Loucy (cell line): ENCODE data around the gene C2orf92.

Experiments used
- H2AFZ ChIP-seq: fragments of 200-600 bp; sonication (generic); 2 replicates; pipeline ENCODE4 v1.6.0; 2016; ENCODE audit warnings: antibody characterized with exemption, mild to moderate bottlenecking, low read length, moderate library complexity
- H3F3A ChIP-seq: fragments of 200-600 bp; 2 replicates; pipeline ENCODE4 v1.6.0; 2016; ENCODE audit warnings: antibody characterized with exemption, low read depth, mild to moderate bottlenecking
- H3K27me3 ChIP-seq: fragments of 200-600 bp; sonication (generic); 2 replicates; pipeline ENCODE4 v1.6.1; 2014; ENCODE audit warnings: low read length, mild to moderate bottlenecking; ENCODE audit not compliant: insufficient read depth, poor library complexity, severe bottlenecking
- H3K36me3 ChIP-seq: fragments of 200-600 bp; sonication (generic); 2 replicates; pipeline ENCODE4 v1.6.1; 2016; ENCODE audit warnings: low read length; ENCODE audit not compliant: insufficient read depth
- H3K4me1 ChIP-seq: fragments of 200-600 bp; sonication (generic); 2 replicates; pipeline ENCODE4 v1.5.1; 2014; ENCODE audit warnings: low read length, mild to moderate bottlenecking; ENCODE audit not compliant: insufficient read depth, poor library complexity, severe bottlenecking
- H3K4me2 ChIP-seq: fragments of 200-600 bp; sonication (generic); 2 replicates; pipeline ENCODE4 v1.6.0; 2014; ENCODE audit warnings: antibody characterized with exemption, low read length, low read depth, mild to moderate bottlenecking; ENCODE audit not compliant: poor library complexity, severe bottlenecking
- H3K4me3 ChIP-seq: fragments of 200-600 bp; sonication (generic); 2 replicates; pipeline ENCODE4 v1.5.1; 2014; ENCODE audit warnings: low read length, mild to moderate bottlenecking, mixed read lengths; ENCODE audit not compliant: poor library complexity, severe bottlenecking
- H3K79me2 ChIP-seq: fragments of 200-600 bp; sonication (generic); 2 replicates; pipeline ENCODE4 v1.6.1; 2014; ENCODE audit warnings: low read length; ENCODE audit not compliant: insufficient read depth
- H3K9ac ChIP-seq: fragments of 200-600 bp; sonication (generic); 2 replicates; pipeline ENCODE4 v1.6.0; 2014; ENCODE audit warnings: mild to moderate bottlenecking, low read depth, low read length, moderate library complexity; ENCODE audit not compliant: poor library complexity, severe bottlenecking
- H3K9me2 ChIP-seq: fragments of 200-600 bp; sonication (generic); replicated peaks from 2 replicates; pipeline ENCODE4 v1.6.1; 2016; ENCODE audit warnings: low read depth, low read length, mixed read lengths
- H3K9me3 ChIP-seq: fragments of 200-600 bp; sonication (generic); 2 replicates; pipeline ENCODE4 v1.6.1; 2014; ENCODE audit warnings: mild to moderate bottlenecking, antibody characterized with exemption, low read length, low read depth; ENCODE audit not compliant: insufficient read depth
- H4K20me1 ChIP-seq: fragments of 200-600 bp; sonication (generic); 2 replicates; pipeline ENCODE4 v1.6.0; 2014; ENCODE audit warnings: antibody characterized with exemption, low read length, mild to moderate bottlenecking; ENCODE audit not compliant: insufficient read depth, poor library complexity, severe bottlenecking
- EZH2phosphoT487 ChIP-seq: fragments of 200-600 bp; IDR thresholded peaks from 2 replicates; pipeline ENCODE4 v1.6.1; 2018; ENCODE audit warnings: antibody characterized with exemption, mild to moderate bottlenecking, moderate library complexity, borderline replicate concordance
- TF ChIP-seq, protein P1 (sequence below): fragments of 200-600 bp; sonication (generic); conservative IDR thresholded peaks from 2 replicates; pipeline ENCODE4 v1.5.1; 2014; ENCODE audit warnings: mild to moderate bottlenecking, antibody characterized with exemption, low read length

C2orf92 gene

DNA sequence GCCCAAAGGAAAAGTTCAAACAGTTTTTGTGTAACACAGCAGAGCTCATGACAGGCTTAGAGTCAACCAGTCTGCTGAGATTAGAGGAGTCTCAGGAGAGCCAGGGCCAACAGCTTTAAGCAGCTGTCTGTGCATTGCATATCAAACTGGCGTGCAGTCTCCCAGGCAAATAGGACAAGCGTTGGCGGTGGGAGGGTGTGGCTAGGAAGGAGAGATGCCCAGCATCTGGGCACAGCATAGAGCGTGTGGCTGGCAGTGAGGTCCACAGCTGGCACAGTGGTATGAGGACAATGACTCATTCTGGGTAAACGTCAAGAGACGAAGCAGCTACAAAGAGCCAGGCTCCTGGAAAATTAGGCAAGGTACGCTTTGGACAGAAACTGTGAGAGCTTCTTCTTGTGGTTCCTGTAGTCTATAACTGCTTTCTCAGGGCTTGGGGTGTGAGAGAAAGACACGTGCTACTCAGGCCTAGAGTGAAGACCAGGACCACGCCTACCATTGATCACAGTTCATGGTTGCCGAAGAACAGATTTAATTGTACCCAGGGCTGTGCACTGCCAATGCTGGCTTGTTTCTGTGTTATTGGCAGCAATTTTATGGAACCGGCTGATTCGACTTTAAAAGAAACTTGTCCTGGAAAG lies 58.7 kb downstream of the C2orf92 start:
- Histone ChIP-seq H3K27me3 (no peaks in the 10 kb centered on the region), H3K4me3 (no peak overlapping the region), H3K4me1 (peaks cover 4% of the 10 kb centered on the region), H2AFZ (no peak overlapping the region), H3K9ac (no peak overlapping the region), H3K79me2 (peaks cover 96% of the 10 kb centered on the region), H4K20me1 (peaks cover 78% of the 10 kb centered on the region), H3K4me2 (no peak overlapping the region), H3K36me3 (peaks cover 96% of the 10 kb centered on the region), H3K9me3 (no peaks in the 10 kb centered on the region), H3K9me2 (no peaks in the 10 kb centered on the region), H3F3A (no peaks in the 10 kb centered on the region)
- TF ChIP-seq EZH2phosphoT487: no peak
- TF ChIP-seq, protein P1, sequence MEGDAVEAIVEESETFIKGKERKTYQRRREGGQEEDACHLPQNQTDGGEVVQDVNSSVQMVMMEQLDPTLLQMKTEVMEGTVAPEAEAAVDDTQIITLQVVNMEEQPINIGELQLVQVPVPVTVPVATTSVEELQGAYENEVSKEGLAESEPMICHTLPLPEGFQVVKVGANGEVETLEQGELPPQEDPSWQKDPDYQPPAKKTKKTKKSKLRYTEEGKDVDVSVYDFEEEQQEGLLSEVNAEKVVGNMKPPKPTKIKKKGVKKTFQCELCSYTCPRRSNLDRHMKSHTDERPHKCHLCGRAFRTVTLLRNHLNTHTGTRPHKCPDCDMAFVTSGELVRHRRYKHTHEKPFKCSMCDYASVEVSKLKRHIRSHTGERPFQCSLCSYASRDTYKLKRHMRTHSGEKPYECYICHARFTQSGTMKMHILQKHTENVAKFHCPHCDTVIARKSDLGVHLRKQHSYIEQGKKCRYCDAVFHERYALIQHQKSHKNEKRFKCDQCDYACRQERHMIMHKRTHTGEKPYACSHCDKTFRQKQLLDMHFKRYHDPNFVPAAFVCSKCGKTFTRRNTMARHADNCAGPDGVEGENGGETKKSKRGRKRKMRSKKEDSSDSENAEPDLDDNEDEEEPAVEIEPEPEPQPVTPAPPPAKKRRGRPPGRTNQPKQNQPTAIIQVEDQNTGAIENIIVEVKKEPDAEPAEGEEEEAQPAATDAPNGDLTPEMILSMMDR: no peak

DNA sequence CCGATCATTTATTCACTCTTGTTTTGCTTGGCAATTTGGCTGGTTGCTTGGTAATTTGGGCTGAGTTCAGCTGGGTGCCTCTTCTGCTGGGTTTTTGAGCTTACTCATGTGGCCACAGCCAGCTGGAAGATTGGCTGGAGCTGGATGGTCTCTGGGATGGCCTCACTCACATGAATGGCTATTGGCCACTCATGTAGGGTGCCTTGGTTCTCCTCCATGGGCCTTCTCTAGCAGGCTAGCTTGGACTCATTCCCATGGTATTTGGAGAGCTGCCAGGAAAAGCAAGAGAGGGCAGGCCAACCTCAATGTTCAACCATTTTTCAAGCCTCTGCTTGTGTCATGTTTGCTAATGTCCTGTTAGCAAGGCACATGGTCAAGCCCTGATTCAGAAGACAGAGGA lies 60.7 kb downstream of the C2orf92 start:
- peaks cover 71% of the 10 kb centered on the region for H4K20me1 ChIP-seq
- no peak overlapping the region for H2AFZ ChIP-seq
- H3K4me2 ChIP-seq: no peak overlapping the region
- no peaks in the 10 kb centered on the region for H3F3A ChIP-seq
- peaks cover 4% of the 10 kb centered on the region for H3K4me1 ChIP-seq
- H3K9ac ChIP-seq: no peak overlapping the region
- peaks cover 98% of the 10 kb centered on the region for H3K36me3 ChIP-seq
- peaks cover 76% of the 10 kb centered on the region for H3K79me2 ChIP-seq
- no peaks in the 10 kb centered on the region for H3K27me3 ChIP-seq
- no peaks in the 10 kb centered on the region for H3K9me2 ChIP-seq
- no peak overlapping the region for H3K4me3 ChIP-seq
- no peaks in the 10 kb centered on the region for H3K9me3 ChIP-seq
- TF ChIP-seq EZH2phosphoT487: no peak
- TF ChIP-seq, protein P1: no peak

DNA sequence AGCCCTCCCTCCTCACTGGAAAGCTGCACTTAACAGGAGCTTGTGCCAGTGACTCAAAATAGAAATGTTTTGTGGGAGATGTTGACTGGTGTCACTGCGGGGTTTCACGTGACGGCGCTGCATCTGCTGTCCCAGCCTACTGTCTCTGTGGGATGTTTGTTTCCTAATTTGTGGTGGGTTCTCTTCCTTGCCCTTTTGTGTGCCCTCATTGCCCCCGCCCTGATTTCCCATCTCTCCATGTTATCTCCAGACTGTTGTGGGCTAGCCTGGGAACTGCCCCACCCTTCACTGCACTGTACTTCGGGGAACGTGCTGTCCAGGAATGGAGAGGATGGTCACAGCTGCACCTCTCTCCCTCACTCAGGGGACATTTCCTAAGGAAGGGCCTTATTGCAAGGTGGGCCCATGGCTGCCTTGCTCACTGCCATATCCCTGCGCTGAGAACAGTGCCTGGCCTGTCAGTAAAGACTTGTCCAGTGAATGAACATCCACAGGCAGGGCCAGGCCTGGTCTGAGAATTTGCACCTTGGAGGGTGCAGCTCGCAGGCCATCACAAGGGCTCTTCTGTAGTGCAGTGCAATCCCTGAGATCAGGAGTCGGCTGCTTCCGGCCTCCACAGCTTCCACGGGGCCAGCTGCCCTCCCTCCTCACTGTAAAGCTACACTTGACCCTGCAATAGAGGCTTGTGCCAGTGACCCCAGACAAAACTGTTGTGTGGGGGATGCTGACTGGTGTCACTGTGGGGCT lies 61.9 kb downstream of the C2orf92 start:
- peaks cover 64% of the 10 kb centered on the region for H3K79me2 ChIP-seq
- no peak overlapping the region for H3K4me2 ChIP-seq
- peaks cover 63% of the 10 kb centered on the region for H4K20me1 ChIP-seq
- no peaks in the 10 kb centered on the region for H3K27me3 ChIP-seq
- peaks cover 95% of the 10 kb centered on the region for H3K36me3 ChIP-seq
- no peak overlapping the region for H2AFZ ChIP-seq
- H3F3A ChIP-seq: no peaks in the 10 kb centered on the region
- no peaks in the 10 kb centered on the region for H3K9me3 ChIP-seq
- H3K9ac ChIP-seq: no peak overlapping the region
- H3K9me2 ChIP-seq: no peaks in the 10 kb centered on the region
- no peak overlapping the region for H3K4me3 ChIP-seq
- no peak for TF ChIP-seq EZH2phosphoT487
- TF ChIP-seq, protein P1: no peak
- peaks cover 4% of the 10 kb centered on the region for H3K4me1 ChIP-seq
